ENCODE data around the gene DLG3.

DLG3 gene

GRCh38 chrX:70445951-70446350 lies 1.3 kb downstream of the DLG3 start:
- DNase-seq = no peak
- WGBS = 93% methylated on average over 8 of the region's 9 CpGs
- H3K27me3 ChIP-seq (ENCODE audit: control insufficient read depth in 1 of 2, insufficient read depth in 1 of 2, low read length in 2 of 2) = peaks cover 39 to 77% of the 10 kb centered on the region in 2 experiments

GRCh38 chrX:70446380-70447350 lies 2.0 kb downstream of the DLG3 start:
- H2BK120ac ChIP-seq (ENCODE audit: low read depth, low read length) = no peak overlapping the region
- H3K9ac ChIP-seq (ENCODE audit: low read length) = no peak overlapping the region
- no peak overlapping the region for H2BK15ac ChIP-seq (ENCODE audit: low read depth, poor library complexity, severe bottlenecking)
- H3K23ac ChIP-seq (ENCODE audit: low read length in 2 of 2) = no peak overlapping the region
- WGBS = 90% methylated on average over 7 of the region's 16 CpGs
- no peak overlapping the region for H3K18ac ChIP-seq (ENCODE audit: low read depth in 1 of 2, low read length in 2 of 2)
- H3K4ac ChIP-seq (ENCODE audit: low read depth in 1 of 2, low read length in 2 of 2) = no peak overlapping the region
- no peak overlapping the region for H3K14ac ChIP-seq (ENCODE audit: low read length in 2 of 2)
- H3K79me1 ChIP-seq (replicated peaks; ENCODE audit: low read length, poor library complexity, severe bottlenecking) = no peaks in the 10 kb centered on the region
- H4K91ac ChIP-seq (ENCODE audit: low read length) = no peak overlapping the region
- no peak overlapping the region for H2BK5ac ChIP-seq (ENCODE audit: low read depth, low read length, poor library complexity, severe bottlenecking)
- peaks cover 2% of the 10 kb centered on the region for H3K4me1 ChIP-seq (ENCODE audit: control insufficient read depth, insufficient read depth, low read depth, low read length)
- H2AK5ac ChIP-seq (ENCODE audit: low read length, severe bottlenecking) = no peak overlapping the region
- H3K4me3 ChIP-seq (ENCODE audit: insufficient read depth in 1 of 2, low read depth in 1 of 2, low read length in 2 of 2) = no peak overlapping the region
- DNase-seq = no peak
- no peaks in the 10 kb centered on the region for H3K36me3 ChIP-seq (ENCODE audit: control insufficient read depth in 1 of 2, insufficient read depth in 2 of 2, low read depth in 1 of 2, low read length in 2 of 2)
- no peaks in the 10 kb centered on the region for H3K9me3 ChIP-seq (ENCODE audit: control insufficient read depth, low read length)
- no peak overlapping the region for H4K8ac ChIP-seq (ENCODE audit: low read length)
- H2BK12ac ChIP-seq (ENCODE audit: low read length in 2 of 2) = no peak overlapping the region
- peaks cover 36 to 73% of the 10 kb centered on the region in 2 experiments for H3K27me3 ChIP-seq (ENCODE audit: control insufficient read depth in 1 of 2, insufficient read depth in 1 of 2, low read length in 2 of 2)
- no peak overlapping the region for H3K4me2 ChIP-seq (ENCODE audit: low read length, poor library complexity, severe bottlenecking)
- no peak overlapping the region for H3K27ac ChIP-seq (ENCODE audit: low read length, poor library complexity, severe bottlenecking)
- no peak overlapping the region for H2AFZ ChIP-seq (ENCODE audit: low read depth, low read length)

More at GRCh38 chrX:70445951-70446350, 1.3 kb downstream of the DLG3 start:
- Histone ChIP-seq H2BK15ac (ENCODE audit: low read depth, poor library complexity, severe bottlenecking) (no peak overlapping the region), H3K4me1 (ENCODE audit: control insufficient read depth, insufficient read depth, low read depth, low read length) (peaks cover 2% of the 10 kb centered on the region), H2BK5ac (ENCODE audit: low read depth, low read length, poor library complexity, severe bottlenecking) (no peak overlapping the region), H2BK120ac (ENCODE audit: low read depth, low read length) (no peak overlapping the region), H3K14ac (ENCODE audit: low read length in 2 of 2) (no peak overlapping the region), H3K27ac (ENCODE audit: low read length, poor library complexity, severe bottlenecking) (no peak overlapping the region), H3K4ac (ENCODE audit: low read depth in 1 of 2, low read length in 2 of 2) (no peak overlapping the region), H3K9me3 (ENCODE audit: control insufficient read depth, low read length) (no peaks in the 10 kb centered on the region), H3K79me1 (replicated peaks; ENCODE audit: low read length, poor library complexity, severe bottlenecking) (no peaks in the 10 kb centered on the region), H3K18ac (ENCODE audit: low read depth in 1 of 2, low read length in 2 of 2) (no peak overlapping the region), H2BK12ac (ENCODE audit: low read length in 2 of 2) (no peak overlapping the region), H2AFZ (ENCODE audit: low read depth, low read length) (no peak overlapping the region), H3K9ac (ENCODE audit: low read length) (no peak overlapping the region), H3K4me3 (ENCODE audit: insufficient read depth in 1 of 2, low read depth in 1 of 2, low read length in 2 of 2) (no peak overlapping the region), H4K8ac (ENCODE audit: low read length) (no peak overlapping the region), H4K91ac (ENCODE audit: low read length) (no peak overlapping the region), H3K36me3 (ENCODE audit: control insufficient read depth in 1 of 2, insufficient read depth in 2 of 2, low read depth in 1 of 2, low read length in 2 of 2) (no peaks in the 10 kb centered on the region), H3K23ac (ENCODE audit: low read length in 2 of 2) (no peak overlapping the region), H2AK5ac (ENCODE audit: low read length, severe bottlenecking) (no peak overlapping the region), H3K4me2 (ENCODE audit: low read length, poor library complexity, severe bottlenecking) (no peak overlapping the region)

GRCh38 chrX:70449457-70449966 lies 4.9 kb downstream of the DLG3 start:
- Histone ChIP-seq H2BK5ac (ENCODE audit: low read depth, low read length, poor library complexity, severe bottlenecking) (no peak overlapping the region), H3K4me1 (ENCODE audit: control insufficient read depth, insufficient read depth, low read depth, low read length) (peaks cover 6% of the 10 kb centered on the region), H4K8ac (ENCODE audit: low read length) (no peak overlapping the region), H3K79me1 (replicated peaks; ENCODE audit: low read length, poor library complexity, severe bottlenecking) (no peaks in the 10 kb centered on the region), H2BK120ac (ENCODE audit: low read depth, low read length) (no peak overlapping the region), H3K23ac (ENCODE audit: low read length in 2 of 2) (no peak overlapping the region), H2AFZ (ENCODE audit: low read depth, low read length) (no peak overlapping the region), H3K9ac (ENCODE audit: low read length) (no peak overlapping the region), H3K4me3 (ENCODE audit: insufficient read depth in 1 of 2, low read depth in 1 of 2, low read length in 2 of 2) (no peak overlapping the region), H3K14ac (ENCODE audit: low read length in 2 of 2) (no peak overlapping the region), H3K27me3 (ENCODE audit: control insufficient read depth in 1 of 2, insufficient read depth in 1 of 2, low read length in 2 of 2) (peaks cover 27 to 48% of the 10 kb centered on the region in 2 experiments), H3K4me2 (ENCODE audit: low read length, poor library complexity, severe bottlenecking) (no peak overlapping the region), H3K18ac (ENCODE audit: low read depth in 1 of 2, low read length in 2 of 2) (no peak overlapping the region), H3K4ac (ENCODE audit: low read depth in 1 of 2, low read length in 2 of 2) (no peak overlapping the region), H2BK15ac (ENCODE audit: low read depth, poor library complexity, severe bottlenecking) (no peak overlapping the region), H2AK5ac (ENCODE audit: low read length, severe bottlenecking) (no peak overlapping the region), H3K9me3 (ENCODE audit: control insufficient read depth, low read length) (no peaks in the 10 kb centered on the region), H4K91ac (ENCODE audit: low read length) (no peak overlapping the region), H3K36me3 (ENCODE audit: control insufficient read depth in 1 of 2, insufficient read depth in 2 of 2, low read depth in 1 of 2, low read length in 2 of 2) (no peaks in the 10 kb centered on the region), H2BK12ac (ENCODE audit: low read length in 2 of 2) (no peak overlapping the region), H3K27ac (ENCODE audit: low read length, poor library complexity, severe bottlenecking) (no peak overlapping the region)
- 90% methylated on average over 5 of the region's 14 CpGs for WGBS
- no peak for DNase-seq

- H2BK120ac ChIP-seq (ENCODE audit: low read depth, low read length) = peak overlapping the region; percentile 49
- peak overlapping the region; percentile 74 for H3K4me2 ChIP-seq (ENCODE audit: low read length, poor library complexity, severe bottlenecking)
- H3K4me3 ChIP-seq (ENCODE audit: insufficient read depth in 1 of 2, low read depth in 1 of 2, low read length in 2 of 2) = peak overlapping the region; percentile 60 to 76
- H3K4me1 ChIP-seq (ENCODE audit: control insufficient read depth, insufficient read depth, low read depth, low read length) = peaks cover 5% of the 10 kb centered on the region
- H3K4ac ChIP-seq (ENCODE audit: low read depth in 1 of 2, low read length in 2 of 2) = peak overlapping the region; percentile 75 to 79
- H3K9ac ChIP-seq (ENCODE audit: low read length) = peak overlapping the region; percentile 74
- no peaks in the 10 kb centered on the region for H3K9me3 ChIP-seq (ENCODE audit: control insufficient read depth, low read length)
- peak overlapping the region; percentile 19 for H2BK5ac ChIP-seq (ENCODE audit: low read depth, low read length, poor library complexity, severe bottlenecking)
- H3K27me3 ChIP-seq (ENCODE audit: control insufficient read depth in 1 of 2, insufficient read depth in 1 of 2, low read length in 2 of 2) = peaks cover 4 to 32% of the 10 kb centered on the region in 2 experiments
- H3K36me3 ChIP-seq (ENCODE audit: control insufficient read depth in 1 of 2, insufficient read depth in 2 of 2, low read depth in 1 of 2, low read length in 2 of 2) = no peaks in the 10 kb centered on the region
- H4K91ac ChIP-seq (ENCODE audit: low read length) = peak overlapping the region; percentile 50
- H3K14ac ChIP-seq (ENCODE audit: low read length in 2 of 2) = no peak overlapping the region
- H2BK15ac ChIP-seq (ENCODE audit: low read depth, poor library complexity, severe bottlenecking) = no peak overlapping the region
- no peaks in the 10 kb centered on the region for H3K79me1 ChIP-seq (replicated peaks; ENCODE audit: low read length, poor library complexity, severe bottlenecking)
- H2AK5ac ChIP-seq (ENCODE audit: low read length, severe bottlenecking) = no peak overlapping the region
- peak overlapping the region; percentile 37 to 62 for H3K18ac ChIP-seq (ENCODE audit: low read depth in 1 of 2, low read length in 2 of 2)
- H3K27ac ChIP-seq (ENCODE audit: low read length, poor library complexity, severe bottlenecking) = no peak overlapping the region
- no peak overlapping the region for H2AFZ ChIP-seq (ENCODE audit: low read depth, low read length)
- no peak overlapping the region for H3K23ac ChIP-seq (ENCODE audit: low read length in 2 of 2)
- WGBS = 1% methylated on average over 39 of the region's 39 CpGs
- peak overlapping the region; percentile 85 for H4K8ac ChIP-seq (ENCODE audit: low read length)
- peak; percentile 46 for DNase-seq
- no peak overlapping the region for H2BK12ac ChIP-seq (ENCODE audit: low read length in 2 of 2)
These were observed 7.6 kb downstream of the DLG3 start for GRCh38 chrX:70452143-70452733.

Data from mesenchymal stem cell (in vitro differentiated cells and primary cell).